HG02678 (cell line): ENCODE data around the gene KCNN1.
A peak's percentile ranks its signal among the peaks of the same experiment; 100 is the strongest.
"Not testable (repeated sequence)": the region's sequence is repeated elsewhere in the genome, so short reads cannot be mapped to it uniquely, and the experiment has no call there.

Experiments used
- ATAC-seq: cut with Tn5 transposase; IDR thresholded peaks from one replicate; pipeline ENCODE4 v1.9.1; 2021; ENCODE audit warnings: mild to moderate bottlenecking, moderate library complexity; ENCODE audit not compliant: unreplicated experiment

Gene KCNN1

DNA sequence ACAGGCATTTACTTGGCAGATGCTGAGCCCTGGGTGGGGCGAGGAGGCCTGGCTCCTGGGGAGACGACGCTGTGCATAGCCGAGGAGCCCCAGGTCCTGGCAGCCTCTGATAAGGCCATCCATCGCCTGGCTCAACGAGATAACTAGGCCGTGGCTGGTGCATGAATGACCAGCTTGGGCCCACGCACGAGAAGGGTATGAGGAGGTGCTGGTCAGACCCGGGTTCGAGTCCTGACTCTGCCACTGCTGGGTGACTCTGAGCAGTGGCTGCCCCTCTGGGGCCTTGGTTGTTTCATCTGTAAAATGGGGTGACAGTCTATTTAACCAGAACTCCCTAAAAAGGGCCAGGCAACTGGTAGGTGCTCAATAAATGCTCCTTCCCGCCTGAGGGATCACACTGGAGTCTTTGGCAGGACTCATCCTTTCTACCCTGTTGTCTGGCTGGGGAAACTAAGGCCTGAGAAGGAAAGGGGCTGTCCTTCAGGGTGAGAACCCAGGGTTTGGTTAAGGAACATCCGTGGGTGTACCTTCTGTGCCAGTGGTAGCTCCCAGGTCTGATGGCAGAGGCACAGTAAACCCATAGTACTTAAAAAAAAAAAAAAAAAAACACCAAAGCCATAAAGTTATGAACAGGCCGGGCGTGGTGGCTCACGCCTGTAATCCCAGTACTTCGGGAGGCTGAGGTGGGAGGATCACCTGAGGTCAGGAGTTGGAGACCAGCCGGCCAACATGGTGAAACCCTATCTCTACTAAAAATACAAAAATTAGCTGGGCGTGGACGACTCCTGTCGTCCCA is 33.0 kb downstream of the KCNN1 start:
- no peak for ATAC-seq

DNA sequence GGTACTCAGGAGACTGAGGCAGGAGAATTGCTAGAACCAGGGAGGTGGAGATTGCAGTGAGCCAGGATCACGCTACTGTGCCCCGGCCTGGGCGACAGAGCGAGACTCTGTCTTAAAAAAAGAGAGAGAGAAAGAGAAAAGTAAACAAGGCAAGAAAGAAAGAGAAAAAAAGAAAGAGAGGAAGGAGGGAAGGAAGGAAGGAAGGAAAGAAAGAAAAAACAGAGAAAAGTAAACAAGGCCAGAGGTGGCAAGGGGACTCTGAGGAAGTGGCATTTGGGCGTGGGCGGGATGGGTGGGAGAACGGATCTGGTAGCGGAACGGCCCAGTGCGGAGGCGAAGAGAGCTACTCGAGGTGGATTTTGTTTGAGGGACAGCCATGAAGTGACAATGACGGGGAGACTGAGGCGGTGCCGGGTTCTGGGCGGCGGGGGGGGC is 33.6 kb downstream of the KCNN1 start:
- ATAC-seq = no peak

DNA sequence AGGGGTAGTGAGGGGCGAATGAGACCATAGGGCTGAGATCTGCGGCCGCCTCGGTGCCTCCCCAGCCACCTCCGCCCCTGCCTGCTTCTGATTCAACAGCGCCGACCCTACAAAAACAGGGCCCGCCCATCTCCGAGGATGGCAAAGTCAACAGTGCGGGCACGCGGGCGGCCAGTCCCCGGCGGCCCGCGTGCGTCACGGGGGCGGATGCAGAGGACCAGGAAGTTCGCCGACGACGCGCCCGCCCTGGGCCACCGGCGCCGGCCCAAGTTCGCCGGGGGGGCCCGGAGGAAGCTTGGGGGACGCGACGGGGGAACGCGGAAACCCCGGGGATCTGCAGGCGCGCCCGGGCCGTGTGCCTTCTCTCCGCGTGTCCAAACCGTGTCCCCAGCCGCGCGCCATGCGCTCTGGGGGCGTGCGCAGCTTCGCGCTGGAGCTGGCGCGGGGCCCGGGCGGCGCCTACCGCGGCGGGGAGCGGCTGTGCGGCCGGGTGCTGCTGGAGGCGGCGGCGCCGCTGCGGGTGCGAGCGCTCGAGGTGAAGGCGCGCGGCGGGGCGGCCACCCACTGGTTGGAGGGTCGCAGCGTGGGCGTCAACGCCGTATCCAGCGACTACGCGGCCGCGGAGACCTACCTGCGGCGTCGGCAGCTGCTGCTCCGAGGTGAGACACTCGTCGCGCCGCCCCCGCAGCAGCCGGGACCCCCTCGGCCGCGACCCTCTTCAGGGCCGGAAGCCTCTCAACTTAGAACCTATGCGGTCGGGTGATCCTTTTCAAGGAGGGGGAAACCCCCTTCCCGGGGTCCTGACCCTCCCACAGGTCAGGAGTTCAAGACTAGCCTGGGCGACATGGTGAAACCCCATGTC is 34.2 kb downstream of the KCNN1 start:
- ATAC-seq = peak; percentile 68

DNA sequence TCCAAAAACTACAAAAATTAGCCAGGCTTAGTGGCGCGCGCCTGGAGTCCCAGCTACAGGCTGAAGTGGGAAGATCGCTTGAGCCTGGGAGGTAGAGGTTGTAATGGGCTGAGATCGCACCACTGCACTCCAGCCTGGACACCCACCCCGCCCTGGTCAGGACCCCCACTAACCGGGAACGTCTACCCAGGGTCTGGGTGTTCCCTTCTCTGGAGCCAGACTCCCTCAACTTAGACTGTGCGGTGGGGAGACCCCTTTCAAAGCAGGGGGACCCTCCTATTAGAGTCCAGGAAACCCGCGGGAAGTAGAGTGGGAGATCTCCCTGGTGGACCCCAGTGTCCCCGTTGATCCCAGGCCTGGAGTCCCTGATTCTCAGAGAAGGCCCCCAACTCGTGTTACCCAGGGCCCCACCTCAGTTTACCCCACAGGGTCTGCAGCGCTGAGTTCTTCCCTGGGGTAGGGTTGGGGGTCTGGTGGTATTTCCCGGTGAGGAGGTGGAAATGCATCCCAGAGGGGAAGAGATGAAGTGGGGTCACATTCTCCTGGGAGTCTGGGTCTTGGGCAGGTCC is 35.0 kb downstream of the KCNN1 start:
- ATAC-seq = no peak

DNA sequence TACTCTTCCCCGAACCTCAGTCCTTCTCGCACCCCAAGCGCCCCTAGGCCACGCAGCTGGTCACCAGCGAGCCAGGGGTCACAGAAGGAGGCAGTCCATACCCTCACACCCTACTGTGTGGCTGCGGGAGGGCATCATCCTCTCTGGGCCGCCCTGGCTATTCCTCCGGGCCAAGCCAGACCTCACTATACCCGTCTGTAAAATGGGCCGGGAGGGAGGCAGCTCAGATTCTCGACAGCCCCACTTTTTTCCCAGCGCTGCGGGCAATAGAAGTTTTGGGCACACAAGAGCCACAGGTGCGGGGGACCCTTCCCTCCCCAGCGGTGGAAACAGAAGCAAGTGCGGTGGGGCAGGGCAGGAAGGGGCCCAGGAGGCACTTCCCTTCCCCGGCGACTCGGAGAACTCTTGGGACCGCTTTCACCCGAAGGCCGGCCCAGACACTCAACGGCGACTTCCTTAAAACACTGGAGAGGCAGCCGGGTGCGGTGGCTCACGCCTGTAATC is 35.5 kb downstream of the KCNN1 start:
- no peak for ATAC-seq

DNA sequence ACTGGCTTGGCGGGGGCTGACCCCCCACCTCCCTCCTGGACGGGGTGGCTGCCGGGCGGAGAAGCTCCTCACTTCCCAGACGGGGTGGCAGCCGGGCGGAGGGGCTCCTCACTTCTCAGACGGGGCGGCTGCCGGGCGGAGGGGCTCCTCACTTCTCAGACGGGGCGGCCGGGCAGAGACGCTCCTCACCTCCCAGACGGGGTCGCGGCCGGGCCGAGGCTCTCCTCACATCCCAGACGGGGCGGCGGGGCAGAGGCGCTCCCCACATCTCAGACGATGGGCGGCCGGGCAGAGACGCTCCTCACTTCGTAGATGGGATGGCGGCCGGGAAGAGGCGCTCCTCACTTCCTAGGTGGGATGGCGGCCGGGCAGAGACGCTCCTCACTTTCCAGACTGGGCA is 38.8 kb downstream of the KCNN1 start:
- ATAC-seq = not testable (repeated sequence)

DNA sequence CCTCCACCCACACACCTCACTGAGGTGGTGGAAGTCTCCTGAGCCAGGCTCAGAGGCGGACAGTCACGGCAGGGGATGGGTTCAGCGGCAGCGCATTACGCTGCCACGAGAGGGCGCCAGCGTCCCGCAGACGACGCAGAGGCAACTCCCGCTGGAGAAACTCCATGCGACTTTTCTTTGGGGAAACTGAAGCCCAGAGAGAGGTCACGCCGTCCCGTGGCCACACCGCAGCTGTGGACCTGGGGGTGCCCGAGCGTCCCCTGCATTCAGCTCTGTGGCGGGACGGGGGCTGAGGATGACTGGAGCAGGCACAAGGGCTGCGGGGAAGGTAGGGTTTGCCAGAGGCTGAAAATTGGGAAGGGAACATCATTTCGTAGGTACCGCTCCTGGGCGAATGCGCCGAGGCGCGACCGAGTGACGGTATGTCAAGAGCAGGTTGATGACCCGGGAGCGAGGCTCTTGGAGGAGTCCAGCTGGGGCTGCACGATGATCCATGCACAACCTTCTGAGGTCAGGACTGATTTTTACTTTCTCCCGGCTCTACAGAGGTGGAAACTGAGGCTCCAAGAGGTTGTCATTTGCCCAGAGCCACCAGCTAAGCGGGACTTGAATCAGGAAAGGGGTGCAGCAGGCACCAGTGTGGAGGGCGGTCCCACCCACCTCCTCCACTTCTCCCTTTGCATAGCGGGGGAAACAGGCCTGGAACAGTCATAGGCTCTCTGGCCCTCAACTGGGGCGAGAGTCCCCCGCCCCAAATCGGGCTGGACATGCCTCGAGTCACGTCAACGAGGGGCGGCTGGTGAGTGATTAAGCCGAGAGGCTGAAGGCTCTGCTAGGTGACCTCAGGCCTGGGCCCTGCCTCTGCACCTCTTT is 40.4 kb downstream of the KCNN1 start:
- ATAC-seq = peak; percentile 48

DNA sequence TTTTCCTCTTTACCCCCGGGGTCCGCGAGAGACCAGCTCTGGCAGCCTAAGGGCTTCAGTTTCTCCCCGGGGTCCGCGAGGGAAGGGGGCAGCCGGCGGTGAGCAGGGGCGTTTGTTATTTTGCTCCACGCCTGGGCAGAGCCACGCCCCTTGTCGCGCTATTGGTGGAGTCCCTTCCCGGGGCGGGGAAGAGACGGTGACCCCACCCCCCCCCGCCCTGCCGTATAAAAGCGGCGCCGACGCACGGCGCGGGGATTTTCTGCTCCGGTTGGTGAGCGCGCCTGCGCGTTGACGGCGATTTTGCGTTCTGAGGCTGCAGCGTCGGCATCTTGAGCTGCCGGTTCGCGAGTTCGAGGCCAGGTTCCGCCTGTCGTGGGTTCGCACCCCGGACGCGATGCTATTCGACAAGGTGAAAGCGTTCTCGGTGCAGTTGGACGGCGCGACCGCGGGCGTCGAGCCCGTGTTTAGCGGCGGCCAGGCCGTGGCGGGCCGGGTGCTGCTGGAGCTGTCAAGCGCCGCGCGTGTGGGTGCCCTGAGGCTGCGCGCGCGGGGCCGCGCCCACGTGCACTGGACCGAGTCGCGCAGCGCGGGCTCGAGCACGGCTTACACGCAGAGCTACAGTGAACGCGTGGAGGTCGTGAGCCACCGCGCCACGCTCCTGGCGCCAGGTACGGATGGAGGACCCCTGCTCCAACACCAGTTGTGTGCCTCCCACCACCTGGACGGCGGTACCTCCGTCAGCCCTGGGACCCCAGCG is 41.2 kb downstream of the KCNN1 start, which contains the start of gene ARRDC2:
ARRDC2 (plus strand) TSS at position 254 of the 757 bp plus-strand sequence; CDS start at position 395, 141 bp downstream.
- peak; percentile 75 for ATAC-seq

DNA sequence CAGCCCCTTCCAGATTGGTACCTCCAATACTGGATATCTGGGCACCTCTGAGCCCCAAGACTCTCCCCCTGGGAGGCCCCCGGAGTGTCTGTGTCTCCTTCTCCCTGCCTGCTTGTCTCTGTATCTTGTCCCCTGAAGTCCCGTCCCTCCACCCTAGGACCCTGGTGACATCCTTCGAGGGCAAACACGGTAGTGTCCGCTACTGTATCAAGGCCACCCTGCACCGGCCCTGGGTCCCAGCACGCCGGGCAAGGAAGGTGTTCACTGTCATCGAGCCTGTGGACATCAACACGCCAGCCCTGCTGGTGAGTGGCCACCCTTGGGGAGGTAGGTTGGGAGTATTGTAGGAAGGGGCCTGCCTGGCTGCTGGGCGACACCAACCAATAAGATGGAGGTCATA is 41.9 kb downstream of the KCNN1 start:
- ATAC-seq = no peak

DNA sequence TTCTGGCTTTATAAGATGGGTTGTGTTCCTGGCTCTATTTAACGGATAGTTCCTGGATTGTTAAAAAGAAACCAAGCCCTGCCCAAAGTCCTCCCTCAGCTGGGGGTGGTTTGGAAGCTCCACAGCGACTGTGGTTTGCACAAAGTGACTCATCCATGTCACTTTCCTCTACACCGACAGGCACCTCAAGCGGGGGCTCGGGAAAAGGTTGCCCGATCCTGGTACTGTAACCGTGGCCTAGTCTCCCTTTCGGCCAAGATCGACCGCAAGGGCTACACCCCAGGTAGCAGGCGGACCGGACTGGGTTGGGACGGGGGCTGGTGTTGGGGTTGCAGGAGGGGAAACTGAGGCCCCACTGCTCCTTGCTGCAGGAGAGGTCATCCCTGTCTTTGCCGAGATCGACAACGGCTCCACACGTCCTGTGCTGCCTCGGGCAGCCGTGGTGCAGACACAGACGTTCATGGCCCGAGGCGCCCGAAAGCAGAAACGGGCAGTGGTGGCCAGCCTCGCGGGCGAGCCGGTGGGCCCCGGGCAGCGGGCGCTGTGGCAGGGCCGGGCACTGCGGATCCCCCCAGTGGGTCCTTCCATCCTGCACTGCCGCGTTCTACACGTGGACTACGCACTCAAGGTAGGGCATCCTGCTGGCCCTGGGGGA is 42.6 kb downstream of the KCNN1 start:
- no peak for ATAC-seq

DNA sequence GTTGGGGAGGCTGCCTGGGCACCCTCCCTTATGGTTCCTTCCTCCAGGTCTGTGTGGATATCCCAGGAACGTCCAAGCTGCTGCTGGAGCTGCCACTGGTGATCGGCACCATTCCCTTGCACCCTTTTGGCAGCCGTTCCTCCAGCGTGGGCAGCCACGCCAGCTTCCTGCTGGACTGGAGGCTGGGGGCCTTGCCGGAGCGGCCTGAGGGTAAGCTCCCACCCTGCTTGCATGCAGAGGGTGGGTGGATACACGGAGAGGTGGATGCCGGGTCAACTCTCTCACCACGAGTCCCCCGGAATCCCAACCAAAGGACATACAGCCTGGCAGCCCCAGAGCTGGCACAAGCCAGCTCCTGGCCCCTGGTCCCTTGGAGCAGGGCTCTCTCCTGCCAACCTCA is 43.2 kb downstream of the KCNN1 start:
- ATAC-seq = no peak

DNA sequence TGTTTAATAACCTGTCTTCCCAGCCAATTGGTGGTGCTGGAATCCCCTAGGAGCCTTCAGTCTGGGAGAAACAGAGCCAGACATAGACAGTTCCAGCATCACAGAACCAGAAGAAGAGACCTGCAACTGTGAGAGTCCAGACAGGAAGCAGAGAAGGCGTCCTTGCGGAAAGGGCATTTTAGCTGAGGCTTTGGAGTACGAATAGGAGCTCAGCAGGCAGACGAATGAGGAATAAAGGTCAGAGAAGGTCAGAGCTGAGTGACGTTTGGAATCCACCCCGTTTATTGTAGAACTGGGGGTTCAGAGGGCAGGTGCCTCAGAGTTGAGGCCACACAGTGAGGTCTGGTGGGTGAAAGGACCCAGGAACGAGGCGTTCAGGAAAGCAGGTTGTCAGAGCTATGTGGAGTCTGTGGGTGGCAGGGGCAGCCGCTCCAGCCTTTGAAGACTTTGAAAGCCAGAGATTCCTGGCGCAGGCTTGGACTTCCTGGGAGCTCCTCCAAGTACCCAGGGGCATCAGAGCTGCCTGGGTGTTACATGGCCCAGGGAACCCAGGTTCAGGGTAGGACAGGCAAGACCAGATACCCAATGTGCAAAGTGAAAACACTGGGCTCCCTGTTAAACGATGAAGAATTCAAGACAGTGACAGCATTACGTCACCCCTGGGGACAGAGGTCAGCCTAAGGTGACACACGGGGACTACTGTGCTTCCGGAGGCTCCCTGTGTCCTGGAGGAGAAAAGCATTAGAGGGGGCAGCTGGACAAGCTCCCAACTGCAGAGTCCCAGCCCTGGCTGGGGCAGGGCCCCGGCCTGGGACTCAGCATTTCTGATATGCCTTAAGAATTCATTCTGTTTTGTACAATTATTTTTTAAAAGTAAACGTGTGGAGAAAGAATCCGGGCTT is 46.6 kb downstream of the KCNN1 start:
- ATAC-seq = no peak

DNA sequence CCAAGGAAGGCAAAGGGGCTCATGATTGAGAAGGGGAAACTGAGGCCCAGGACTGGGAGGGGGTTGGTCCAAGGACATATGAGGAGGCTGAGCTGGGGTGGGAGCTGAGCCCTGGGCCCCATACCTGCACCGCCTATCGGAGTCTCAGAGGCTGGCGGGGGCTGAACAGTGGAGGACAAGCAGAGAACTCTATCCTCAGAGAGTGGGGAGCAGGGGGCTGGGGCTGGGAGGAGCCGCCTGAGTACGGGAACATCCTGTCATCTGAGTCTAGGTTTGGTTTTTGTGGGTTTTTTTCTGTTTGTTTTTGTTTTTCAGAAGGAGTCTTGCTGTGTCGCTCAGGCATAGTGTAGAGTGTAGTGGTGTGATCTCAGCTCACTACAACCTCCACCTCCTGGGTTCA is 47.3 kb downstream of the KCNN1 start:
- ATAC-seq = no peak

DNA sequence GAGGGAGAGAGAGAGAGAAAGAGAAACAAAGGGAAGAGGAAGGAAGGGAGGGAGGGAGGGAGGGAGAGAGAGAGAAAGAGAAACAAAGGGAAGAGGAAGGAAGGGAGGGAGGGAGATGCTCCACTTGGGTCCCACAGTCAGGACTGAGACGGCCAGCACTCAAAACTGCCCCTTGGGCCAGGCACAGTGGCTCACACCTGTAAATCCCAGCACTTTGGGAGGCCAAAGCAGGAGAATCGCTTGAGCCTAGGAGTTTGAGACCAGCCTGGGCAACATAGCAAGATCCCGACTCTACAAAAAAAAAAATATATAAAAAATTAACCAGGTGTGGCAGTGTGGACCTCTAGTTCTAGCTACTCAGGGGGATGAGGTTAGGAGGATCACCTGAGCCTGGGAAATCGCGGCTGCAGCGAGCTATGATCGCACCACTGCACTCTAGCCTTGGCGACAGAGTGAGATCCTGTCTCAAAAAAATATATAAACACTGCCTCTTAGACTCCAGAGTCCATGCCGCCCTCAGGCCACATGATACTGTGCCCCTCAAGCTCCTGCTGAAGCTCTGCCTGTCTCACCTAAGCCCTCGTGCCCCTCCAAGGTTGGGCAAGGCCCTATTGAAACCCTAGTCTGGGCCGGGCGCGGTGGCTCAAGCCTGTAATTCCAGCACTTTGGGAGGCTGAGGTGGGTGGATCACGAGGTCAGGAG is 49.5 kb downstream of the KCNN1 start:
- no peak for ATAC-seq

DNA sequence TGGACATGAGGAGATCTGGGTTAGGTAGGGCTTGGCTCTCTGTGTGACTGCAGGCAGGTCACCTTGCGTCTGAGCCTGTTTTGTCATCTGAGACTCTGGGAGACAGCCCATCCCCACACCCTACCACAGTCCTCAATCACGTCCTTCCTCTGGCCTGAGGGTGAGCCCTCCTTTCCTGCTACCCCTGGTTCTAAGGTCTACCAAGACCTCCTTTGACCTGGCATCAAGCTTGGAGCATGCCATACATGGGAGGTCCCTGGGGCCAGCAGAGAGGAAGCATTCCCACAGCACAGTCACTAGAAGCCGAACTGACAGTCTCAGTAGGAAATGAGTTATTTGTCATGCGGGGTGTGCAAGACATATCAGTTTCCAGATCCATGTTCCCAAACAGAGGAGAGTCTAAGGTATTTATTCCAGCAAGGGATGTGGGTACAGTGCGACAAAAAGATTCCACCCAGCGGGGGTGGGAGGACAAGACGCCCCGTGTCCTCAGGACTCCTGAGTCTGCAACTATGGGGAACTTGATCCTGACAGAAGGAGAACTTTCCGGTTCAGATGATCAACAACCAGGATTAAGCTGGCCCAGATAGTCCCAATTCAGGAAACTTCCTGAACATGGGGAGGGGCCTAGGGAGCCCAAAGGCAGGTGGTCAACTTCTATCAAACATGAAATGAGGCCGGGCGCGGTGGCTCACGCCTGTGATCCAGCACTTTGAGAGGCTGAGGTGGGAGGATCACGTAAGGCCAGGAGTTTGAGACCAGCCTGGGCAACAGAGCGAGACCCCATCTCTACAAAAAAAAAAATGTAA is 50.6 kb downstream of the KCNN1 start:
- ATAC-seq = no peak

DNA sequence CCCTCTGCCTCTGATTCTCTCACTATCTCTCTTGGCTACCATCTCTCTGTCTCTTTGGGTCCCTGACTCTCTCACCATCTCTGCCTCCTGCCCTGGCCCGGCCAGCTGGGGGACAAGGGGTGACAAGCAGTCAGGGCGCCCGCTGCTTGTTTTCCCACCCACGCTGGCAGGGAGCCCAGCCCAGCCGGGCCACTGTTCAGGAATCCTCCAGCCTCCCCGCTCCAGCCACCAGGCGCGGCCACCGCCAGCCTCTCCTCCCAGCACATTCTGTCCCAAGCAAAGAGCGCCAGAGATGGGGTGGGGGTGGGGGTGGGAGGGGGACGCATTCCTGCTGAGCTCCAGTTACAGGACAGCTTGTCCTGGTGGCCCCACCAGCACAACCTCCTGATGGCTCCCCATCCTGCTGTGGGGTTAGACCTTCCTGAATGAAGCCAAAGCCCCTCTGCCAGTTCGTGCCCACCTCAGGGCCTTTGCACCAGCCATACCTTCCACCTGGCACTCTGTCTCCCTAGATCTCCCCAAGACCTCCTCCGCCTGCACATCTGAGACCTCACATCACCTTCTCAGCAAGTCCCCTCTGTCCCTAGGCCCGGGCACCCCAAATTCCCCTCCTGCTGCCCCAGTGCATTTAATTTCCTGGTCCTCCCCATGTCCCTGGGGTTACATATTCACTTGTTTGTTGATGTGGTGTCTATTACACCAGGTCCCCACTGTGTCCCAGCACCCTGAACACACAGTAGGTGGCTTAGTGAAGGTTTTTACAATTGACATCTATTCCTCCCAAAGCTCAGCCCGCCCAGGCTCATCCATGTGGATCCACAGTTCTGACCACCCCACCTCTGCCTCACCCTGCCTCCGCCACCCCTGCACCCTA is 53.5 kb downstream of the KCNN1 start:
- ATAC-seq = no peak
